Smooth muscle cell (in vitro differentiated cells): ENCODE data around the gene NKTR. TPM values are rescaled to one million over a fixed set of nuclear protein-coding genes. Genes with fewer than 3 reads are reported as not detected.

Source experiments
- DNase-seq: peaks from one replicate; lab custom pipeline; 2025; ENCODE audit not compliant: unreplicated experiment; lab: John Stamatoyannopoulos, UW
- H2AFZ ChIP-seq: fragments of 200-600 bp; sonication (generic); 2 replicates; pipeline ENCODE4 v1.6.0; 2016; ENCODE audit warnings: antibody characterized with exemption, low read depth, mild to moderate bottlenecking
- H3F3A ChIP-seq: fragments of 200-600 bp; sonication (generic); 2 replicates; pipeline ENCODE4 v1.6.0; 2017; ENCODE audit warnings: antibody characterized with exemption, low read depth
- H3K27ac ChIP-seq: fragments of 200-600 bp; sonication (generic); 2 replicates; pipeline ENCODE4 v1.5.1; 2016; ENCODE audit warnings: low read depth, mild to moderate bottlenecking
- H3K27me3 ChIP-seq: fragments of 200-600 bp; sonication (generic); 2 replicates; pipeline ENCODE4 v1.6.1; 2016; ENCODE audit warnings: low read depth, mild to moderate bottlenecking
- H3K36me3 ChIP-seq: fragments of 200-600 bp; sonication (generic); 2 replicates; pipeline ENCODE4 v1.5.1; 2016; ENCODE audit warnings: low read depth
- H3K4me1 ChIP-seq: fragments of 200-600 bp; sonication (generic); 2 replicates; pipeline ENCODE4 v1.5.1; 2016; ENCODE audit warnings: low read depth
- H3K4me2 ChIP-seq: fragments of 200-600 bp; sonication (generic); 2 replicates; pipeline ENCODE4 v1.6.0; 2016; ENCODE audit warnings: mild to moderate bottlenecking
- H3K4me3 ChIP-seq: fragments of 200-600 bp; sonication (generic); 2 replicates; pipeline ENCODE4 v1.5.1; 2016; ENCODE audit warnings: mild to moderate bottlenecking
- H3K79me2 ChIP-seq: fragments of 200-600 bp; sonication (generic); 2 replicates; pipeline ENCODE4 v1.6.0; 2016; ENCODE audit warnings: low read depth, mild to moderate bottlenecking
- H3K9ac ChIP-seq: fragments of 200-600 bp; sonication (generic); 2 replicates; pipeline ENCODE4 v1.6.0; 2016; ENCODE audit warnings: low read depth
- H3K9me3 ChIP-seq: fragments of 200-600 bp; sonication (generic); replicated peaks from 2 replicates; pipeline ENCODE4 v1.5.1; 2016; ENCODE audit warnings: low read depth
- H4K20me1 ChIP-seq: fragments of 200-600 bp; sonication (generic); 2 replicates; pipeline ENCODE4 v1.6.0; 2016; ENCODE audit warnings: low read depth
- WGBS: methylation state at CpG from one replicate; pipeline ENCODE4 v1.1.7; 2016; ENCODE audit warnings: low lambda C conversion rate; 5-methylcytosine and 5-hydroxymethylcytosine counted together
- polyA plus RNA-seq: library from polyadenylated mRNA; unstranded; fragments of >200 nt; fragmentation: Nextera tagmentation; extraction: Ambion mirVana; gene quantifications from 2 replicates; pipeline ENCODE4 v1.2.1, GENCODE V29; 2016
- total RNA-seq: library from RNA; depleted of rRNA; stranded (reverse); fragments of >200 nt; gene quantifications from 2 replicates; pipeline ENCODE4 v1.2.3, GENCODE V29; 2014
- TF ChIP-seq, protein P1 (sequence below): fragments of 200-600 bp; sonication (generic); IDR thresholded peaks from 2 replicates; pipeline ENCODE4 v1.5.1; 2017; ENCODE audit warnings: borderline replicate concordance, mild to moderate bottlenecking, antibody characterized with exemption; ENCODE audit not compliant: insufficient read depth, poor library complexity, severe bottlenecking

Gene NKTR
- total and polyA plus RNA-seq, 2 experiments from 2014 or later, result 37.1 to 91.3 TPM

DNA sequence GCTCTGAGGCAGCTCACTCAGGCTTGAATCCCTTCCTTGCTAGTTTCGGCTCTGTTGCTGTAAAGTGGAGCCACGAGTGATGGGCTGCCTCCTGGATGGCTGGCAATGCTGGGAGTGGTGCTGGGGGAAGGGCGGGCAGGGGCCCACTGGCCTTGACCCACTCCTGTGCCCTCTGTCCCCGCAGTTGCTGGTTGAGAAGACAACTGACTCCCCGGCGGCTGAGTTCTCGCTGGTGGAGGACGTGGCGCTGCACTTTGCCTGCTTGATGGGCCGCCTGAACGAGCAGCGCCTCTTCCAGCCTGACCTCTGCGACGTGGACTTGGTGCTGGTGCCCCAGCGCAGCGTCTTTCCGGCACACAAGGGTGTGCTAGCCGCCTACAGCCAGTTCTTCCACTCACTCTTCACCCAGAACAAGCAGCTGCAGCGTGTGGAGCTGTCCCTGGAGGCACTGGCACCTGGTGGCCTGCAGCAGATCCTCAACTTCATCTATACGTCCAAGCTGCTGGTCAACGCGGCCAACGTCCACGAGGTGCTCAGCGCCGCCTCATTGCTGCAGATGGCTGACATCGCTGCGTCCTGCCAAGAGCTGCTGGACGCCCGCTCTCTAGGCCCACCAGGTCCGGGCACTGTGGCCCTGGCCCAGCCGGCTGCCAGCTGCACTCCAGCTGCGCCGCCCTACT lies 57.7 kb downstream of the NKTR start:
- Histone ChIP-seq H3K27ac (no peak overlapping the region), H3F3A (no peaks in the 10 kb centered on the region), H3K27me3 (no peaks in the 10 kb centered on the region), H3K4me2 (no peak overlapping the region), H3K9me3 (no peaks in the 10 kb centered on the region), H4K20me1 (peaks cover 35% of the 10 kb centered on the region), H3K36me3 (no peaks in the 10 kb centered on the region), H3K4me3 (no peak overlapping the region), H3K79me2 (peaks cover 9% of the 10 kb centered on the region), H3K9ac (no peak overlapping the region), H3K4me1 (peaks cover 3% of the 10 kb centered on the region), H2AFZ (no peak overlapping the region)
- TF ChIP-seq, protein P1, sequence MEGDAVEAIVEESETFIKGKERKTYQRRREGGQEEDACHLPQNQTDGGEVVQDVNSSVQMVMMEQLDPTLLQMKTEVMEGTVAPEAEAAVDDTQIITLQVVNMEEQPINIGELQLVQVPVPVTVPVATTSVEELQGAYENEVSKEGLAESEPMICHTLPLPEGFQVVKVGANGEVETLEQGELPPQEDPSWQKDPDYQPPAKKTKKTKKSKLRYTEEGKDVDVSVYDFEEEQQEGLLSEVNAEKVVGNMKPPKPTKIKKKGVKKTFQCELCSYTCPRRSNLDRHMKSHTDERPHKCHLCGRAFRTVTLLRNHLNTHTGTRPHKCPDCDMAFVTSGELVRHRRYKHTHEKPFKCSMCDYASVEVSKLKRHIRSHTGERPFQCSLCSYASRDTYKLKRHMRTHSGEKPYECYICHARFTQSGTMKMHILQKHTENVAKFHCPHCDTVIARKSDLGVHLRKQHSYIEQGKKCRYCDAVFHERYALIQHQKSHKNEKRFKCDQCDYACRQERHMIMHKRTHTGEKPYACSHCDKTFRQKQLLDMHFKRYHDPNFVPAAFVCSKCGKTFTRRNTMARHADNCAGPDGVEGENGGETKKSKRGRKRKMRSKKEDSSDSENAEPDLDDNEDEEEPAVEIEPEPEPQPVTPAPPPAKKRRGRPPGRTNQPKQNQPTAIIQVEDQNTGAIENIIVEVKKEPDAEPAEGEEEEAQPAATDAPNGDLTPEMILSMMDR, result no peak
- no peak for DNase-seq
- 95% methylated on average over 30 of the region's 34 CpGs for WGBS

DNA sequence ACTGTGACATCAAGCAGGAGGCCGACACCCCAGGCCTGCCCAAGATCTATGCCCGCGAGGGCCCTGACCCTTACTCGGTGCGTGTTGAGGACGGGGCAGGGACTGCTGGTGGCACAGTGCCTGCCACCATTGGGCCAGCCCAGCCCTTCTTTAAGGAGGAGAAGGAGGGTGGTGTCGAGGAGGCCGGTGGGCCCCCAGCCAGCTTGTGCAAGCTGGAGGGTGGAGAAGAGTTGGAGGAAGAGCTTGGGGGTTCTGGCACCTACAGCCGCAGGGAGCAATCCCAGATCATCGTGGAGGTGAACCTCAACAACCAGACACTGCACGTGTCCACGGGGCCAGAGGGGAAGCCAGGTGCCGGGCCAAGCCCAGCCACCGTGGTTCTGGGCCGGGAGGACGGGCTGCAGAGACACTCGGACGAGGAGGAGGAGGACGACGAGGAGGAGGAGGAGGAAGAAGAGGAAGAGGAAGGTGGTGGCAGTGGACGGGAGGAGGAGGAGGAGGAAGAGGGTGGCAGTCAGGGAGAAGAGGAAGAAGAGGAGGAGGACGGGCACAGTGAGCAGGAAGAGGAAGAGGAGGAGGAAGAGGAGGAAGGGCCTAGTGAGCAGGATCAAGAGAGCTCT lies 58.4 kb downstream of the NKTR start:
- TF ChIP-seq, protein P1, result no peak
- H4K20me1 ChIP-seq, result peaks cover 35% of the 10 kb centered on the region

DNA sequence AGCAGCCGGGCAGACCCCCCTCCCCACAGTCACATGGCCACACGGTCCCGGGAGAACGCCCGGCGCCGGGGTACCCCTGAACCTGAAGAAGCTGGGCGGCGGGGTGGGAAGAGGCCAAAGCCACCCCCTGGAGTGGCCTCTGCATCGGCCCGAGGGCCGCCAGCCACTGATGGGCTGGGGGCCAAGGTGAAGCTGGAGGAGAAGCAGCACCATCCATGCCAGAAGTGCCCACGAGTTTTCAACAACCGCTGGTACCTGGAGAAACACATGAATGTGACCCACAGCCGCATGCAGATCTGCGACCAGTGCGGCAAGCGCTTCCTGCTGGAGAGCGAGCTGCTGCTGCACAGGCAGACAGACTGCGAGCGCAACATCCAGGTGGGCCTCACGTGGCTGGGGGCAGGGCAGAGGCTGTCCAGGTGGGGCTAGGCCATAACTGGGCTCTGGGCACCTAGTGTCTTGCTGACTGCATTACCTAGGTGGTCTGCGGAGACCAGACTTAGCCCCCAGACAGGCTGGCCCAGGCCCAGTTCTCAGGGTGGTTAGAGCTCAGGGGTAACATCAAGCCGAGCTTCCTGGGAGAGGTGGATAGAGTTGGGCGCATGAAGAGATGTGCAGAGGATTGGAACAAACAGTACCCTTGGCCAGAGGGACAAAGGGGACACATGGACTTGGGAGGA lies 59.1 kb downstream of the NKTR start:
- Histone ChIP-seq H3K79me2 (no peaks in the 10 kb centered on the region), H2AFZ (no peak overlapping the region), H3K4me1 (no peaks in the 10 kb centered on the region), H3K4me2 (no peak overlapping the region), H4K20me1 (peaks cover 35% of the 10 kb centered on the region), H3K9ac (no peak overlapping the region), H3K4me3 (no peak overlapping the region), H3K27me3 (no peaks in the 10 kb centered on the region), H3K27ac (no peak overlapping the region), H3K36me3 (no peaks in the 10 kb centered on the region), H3K9me3 (no peaks in the 10 kb centered on the region), H3F3A (no peaks in the 10 kb centered on the region)
- no peak for DNase-seq
- 94% methylated on average over 18 of the region's 25 CpGs for WGBS
- TF ChIP-seq, protein P1, result no peak

More for the DNA sequence above, 58.4 kb downstream of the NKTR start:
- WGBS, result 97% methylated on average over 21 of the region's 22 CpGs
- H3F3A ChIP-seq, result no peaks in the 10 kb centered on the region
- peaks cover 2% of the 10 kb centered on the region for H3K79me2 ChIP-seq
- no peak overlapping the region for H2AFZ ChIP-seq
- H3K27me3 ChIP-seq, result no peaks in the 10 kb centered on the region
- no peak overlapping the region for H3K9ac ChIP-seq
- H3K4me3 ChIP-seq, result no peak overlapping the region
- no peak for DNase-seq
- no peaks in the 10 kb centered on the region for H3K36me3 ChIP-seq
- no peak overlapping the region for H3K27ac ChIP-seq
- H3K9me3 ChIP-seq, result no peaks in the 10 kb centered on the region
- H3K4me1 ChIP-seq, result no peaks in the 10 kb centered on the region
- no peak overlapping the region for H3K4me2 ChIP-seq
